Caco-2 (cell line): Measurements from ENCODE around the gene HMMR. TPM values are rescaled to one million over a fixed set of nuclear protein-coding genes. Genes with fewer than 3 reads are reported as not detected.

Experiments used
- BruUV-seq: library from RNA; stranded (reverse); fragments of 400-500 nt; replicated peaks from 2 replicates; lab custom pipeline; 2021; lab: Mats Ljungman, UMichigan
- CTCF ChIA-PET: fragments of 300-600 bp; sonication (Branson Sonifier 250); formaldehyde crosslinking; loops from one replicate; lab custom pipeline; 2022; ENCODE audit warnings: antibody characterized with exemption; lab: Charles Lee
- POLR2A ChIA-PET: fragments of 300-600 bp; sonication (Branson Sonifier 250); formaldehyde crosslinking; loops from one replicate; lab custom pipeline; 2022; ENCODE audit warnings: antibody characterized with exemption; lab: Charles Lee
- DNase-seq, 2 experiments: peaks; one replicate each; pipeline versions ENCODE4 v3.0.0 to v3.0.0-alpha.2; 2020 to 2022
- H3K27me3 ChIP-seq: replicated peaks from 2 replicates; pipeline ENCODE4 v1.6.0; 2011; ENCODE audit warnings: low read length; ENCODE audit not compliant: control insufficient read depth, insufficient read depth
- H3K36me3 ChIP-seq: 2 replicates; pipeline ENCODE4 v1.5.1; 2011; ENCODE audit warnings: low read length; ENCODE audit not compliant: control insufficient read depth, insufficient read depth
- H3K4me1 ChIP-seq: fragments of 250-450 bp; sonication (Bioruptor Pico); 2 replicates; pipeline ENCODE4 v1.5.1; 2020; ENCODE audit warnings: mild to moderate bottlenecking
- H3K4me3 ChIP-seq: 2 replicates; pipeline ENCODE4 v1.5.1; 2011; ENCODE audit warnings: low read depth, mild to moderate bottlenecking, control low read depth, low read length
- H3K9me3 ChIP-seq: fragments of 250-450 bp; sonication (Bioruptor Pico); 2 replicates; pipeline ENCODE4 v1.5.1; 2020; ENCODE audit warnings: mild to moderate bottlenecking, moderate library complexity
- H3K27ac Mint-ChIP-seq: one replicate; pipeline ENCODE4 v1.8.0; 2022; ENCODE audit warnings: mixed read lengths; ENCODE audit not compliant: unreplicated experiment
- H3K27me3 Mint-ChIP-seq: one replicate; pipeline ENCODE4 v1.8.0; 2022; ENCODE audit warnings: mixed read lengths; ENCODE audit not compliant: insufficient read depth, unreplicated experiment
- H3K36me3 Mint-ChIP-seq: one replicate; pipeline ENCODE4 v1.8.0; 2022; ENCODE audit warnings: mild to moderate bottlenecking, mixed read lengths; ENCODE audit not compliant: insufficient read depth, unreplicated experiment
- H3K4me1 Mint-ChIP-seq: one replicate; pipeline ENCODE4 v1.8.0; 2022; ENCODE audit warnings: low read depth, mixed read lengths; ENCODE audit not compliant: unreplicated experiment
- H3K4me3 Mint-ChIP-seq: one replicate; pipeline ENCODE4 v1.8.0; 2022; ENCODE audit warnings: mild to moderate bottlenecking, moderate library complexity, mixed read lengths; ENCODE audit not compliant: unreplicated experiment
- H3K9me3 Mint-ChIP-seq: one replicate; pipeline ENCODE4 v1.8.0; 2022; ENCODE audit warnings: mixed read lengths; ENCODE audit not compliant: unreplicated experiment
- intact Hi-C: fragments of 100-400 bp; cut with micrococcal nuclease; formaldehyde crosslinking; loops from one replicate; pipeline ENCODE4 v1.10.0; 2022; ENCODE audit not compliant: unreplicated experiment
- total RNA-seq: library from RNA; stranded (reverse); gene quantifications from 2 replicates; pipeline ENCODE4 v1.2.3, GENCODE V29; 2022
- TF ChIP-seq, protein P1 (sequence below), 2 experiments: fragments of 200-600 bp in 1 of 2; IDR thresholded peaks; 1 replicate in 1 of 2; 2 replicates in 1 of 2; pipeline versions ENCODE4 v1.5.1 to v1.8.0; 2011 to 2022; ENCODE audit warnings: antibody characterized with exemption in 1 of 2, control low read depth in 1 of 2, inconsistent platforms in 1 of 2, low read depth in 1 of 2, low read length in 1 of 2, mild to moderate bottlenecking in 1 of 2, moderate library complexity in 1 of 2; ENCODE audit not compliant: insufficient read depth in 1 of 2, severe bottlenecking in 1 of 2, unreplicated experiment in 1 of 2

The HMMR gene
- total RNA-seq, 1 experiment from 2014 or later = 64.2 TPM

GRCh38 chr5:163498886-163499285 is 38.5 kb downstream of the HMMR start:
- Mint-ChIP-seq H3K27me3 (no peaks in the 10 kb centered on the region), H3K36me3 (no peaks in the 10 kb centered on the region), H3K4me1 (no peaks in the 10 kb centered on the region), H3K27ac (no peak overlapping the region), H3K9me3 (no peaks in the 10 kb centered on the region), H3K4me3 (no peak overlapping the region)
- DNase-seq = peak in 1 of 2 experiments; percentile 8
- Histone ChIP-seq H3K36me3 (no peaks in the 10 kb centered on the region), H3K4me1 (0 out of 2 replicates have a peak, but pooled peaks cover 4% of the 10 kb centered on the region), H3K9me3 (no peaks in the 10 kb centered on the region), H3K27me3 (no peaks in the 10 kb centered on the region), H3K4me3 (no peak overlapping the region)
- TF ChIP-seq, protein P1, sequence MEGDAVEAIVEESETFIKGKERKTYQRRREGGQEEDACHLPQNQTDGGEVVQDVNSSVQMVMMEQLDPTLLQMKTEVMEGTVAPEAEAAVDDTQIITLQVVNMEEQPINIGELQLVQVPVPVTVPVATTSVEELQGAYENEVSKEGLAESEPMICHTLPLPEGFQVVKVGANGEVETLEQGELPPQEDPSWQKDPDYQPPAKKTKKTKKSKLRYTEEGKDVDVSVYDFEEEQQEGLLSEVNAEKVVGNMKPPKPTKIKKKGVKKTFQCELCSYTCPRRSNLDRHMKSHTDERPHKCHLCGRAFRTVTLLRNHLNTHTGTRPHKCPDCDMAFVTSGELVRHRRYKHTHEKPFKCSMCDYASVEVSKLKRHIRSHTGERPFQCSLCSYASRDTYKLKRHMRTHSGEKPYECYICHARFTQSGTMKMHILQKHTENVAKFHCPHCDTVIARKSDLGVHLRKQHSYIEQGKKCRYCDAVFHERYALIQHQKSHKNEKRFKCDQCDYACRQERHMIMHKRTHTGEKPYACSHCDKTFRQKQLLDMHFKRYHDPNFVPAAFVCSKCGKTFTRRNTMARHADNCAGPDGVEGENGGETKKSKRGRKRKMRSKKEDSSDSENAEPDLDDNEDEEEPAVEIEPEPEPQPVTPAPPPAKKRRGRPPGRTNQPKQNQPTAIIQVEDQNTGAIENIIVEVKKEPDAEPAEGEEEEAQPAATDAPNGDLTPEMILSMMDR (IDR thresholded peaks at IDR 0.05; ENCODE audit: insufficient read depth in 1 of 2, low read depth in 1 of 2, low read length in 1 of 2, severe bottlenecking in 1 of 2, unreplicated experiment in 1 of 2) = no peak
- no TSS peak for BruUV-seq
- intact Hi-C loops = no loop called here
- POLR2A ChIA-PET = interaction anchor here (0.8 kb wide), 1 partner anchor 39 kb away, joined by 3 read pairs; the partner anchor contains the start of genes HMMR and NUDCD2
- CTCF ChIA-PET = no interaction called here

DNA sequence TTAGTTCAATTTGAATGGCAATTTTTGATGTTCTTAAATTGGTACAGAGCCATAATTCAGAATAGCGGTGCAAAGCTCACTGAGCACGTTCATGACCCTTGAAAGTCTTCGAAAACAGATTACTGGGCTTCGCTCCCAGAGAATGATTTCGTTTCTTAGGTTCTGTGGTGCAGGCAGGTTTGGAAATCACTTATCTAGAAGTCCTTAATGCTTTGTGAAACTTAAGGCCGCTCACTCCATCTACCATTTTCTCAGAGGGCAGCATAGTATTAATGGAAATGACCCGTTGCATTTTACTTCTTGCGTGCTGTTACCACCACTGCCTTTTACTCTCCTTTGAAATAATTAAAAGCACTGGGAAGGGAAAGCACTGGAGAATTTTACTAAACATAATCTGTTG is 42.1 kb downstream of the HMMR start:
- DNase-seq = no peak
- Histone ChIP-seq H3K27me3 (no peaks in the 10 kb centered on the region), H3K4me1 (peaks cover 15% of the 10 kb centered on the region), H3K36me3 (no peaks in the 10 kb centered on the region), H3K4me3 (no peak overlapping the region), H3K9me3 (no peaks in the 10 kb centered on the region)
- Mint-ChIP-seq H3K36me3 (peaks cover 11% of the 10 kb centered on the region), H3K27me3 (no peaks in the 10 kb centered on the region), H3K4me1 (peaks cover 6% of the 10 kb centered on the region), H3K27ac (no peak overlapping the region), H3K4me3 (no peak overlapping the region), H3K9me3 (no peaks in the 10 kb centered on the region)
- ChIA-PET CTCF (interaction anchor here (1.2 kb wide), 1 partner anchor 42 kb away, joined by 3 read pairs; the partner anchor contains the start of gene NUDCD2), POLR2A (interaction anchor here (1.2 kb wide), 1 partner anchor 42 kb away, joined by 3 read pairs; the partner anchor contains the start of genes HMMR and NUDCD2)
- TF ChIP-seq, protein P1 (IDR thresholded peaks at IDR 0.05; ENCODE audit: insufficient read depth in 1 of 2, low read depth in 1 of 2, low read length in 1 of 2, severe bottlenecking in 1 of 2, unreplicated experiment in 1 of 2) = no peak
- no TSS peak for BruUV-seq
- intact Hi-C loops = no loop called here

GRCh38 chr5:163503106-163504078 is 43.0 kb downstream of the HMMR start:
- TF ChIP-seq, protein P1 (IDR thresholded peaks at IDR 0.05; ENCODE audit: insufficient read depth in 1 of 2, low read depth in 1 of 2, low read length in 1 of 2, severe bottlenecking in 1 of 2, unreplicated experiment in 1 of 2) = peak in 1 of 2 experiments; percentile 18
- Histone ChIP-seq H3K9me3 (no peaks in the 10 kb centered on the region), H3K4me3 (peak overlapping the region; percentile 29), H3K4me1 (peaks cover 17% of the 10 kb centered on the region), H3K27me3 (no peaks in the 10 kb centered on the region), H3K36me3 (no peaks in the 10 kb centered on the region)
- peak; percentile 39 to 56 for DNase-seq
- no TSS peak for BruUV-seq
- Mint-ChIP-seq H3K4me1 (peaks cover 6% of the 10 kb centered on the region), H3K27me3 (no peaks in the 10 kb centered on the region), H3K4me3 (peak overlapping the region; percentile 85), H3K9me3 (no peaks in the 10 kb centered on the region), H3K36me3 (peaks cover 11% of the 10 kb centered on the region), H3K27ac (peak overlapping the region; percentile 63)
- intact Hi-C loops = loop anchor here (1.0 kb wide), 2 partner anchors 14 to 66 kb away; partner anchors contain the start of gene CCNG1
- ChIA-PET CTCF (interaction anchor here (1.2 kb wide), 1 partner anchor 43 kb away, joined by 3 read pairs; the partner anchor contains the start of gene NUDCD2), POLR2A (interaction anchor here (1.2 kb wide), 1 partner anchor 43 kb away, joined by 3 read pairs; the partner anchor contains the start of genes HMMR and NUDCD2)
